Measurements from ENCODE around the gene SPACDR. TPM values are rescaled to one million over a fixed set of nuclear protein-coding genes. Genes with fewer than 3 reads are reported as not detected.

SPACDR gene, protein sequence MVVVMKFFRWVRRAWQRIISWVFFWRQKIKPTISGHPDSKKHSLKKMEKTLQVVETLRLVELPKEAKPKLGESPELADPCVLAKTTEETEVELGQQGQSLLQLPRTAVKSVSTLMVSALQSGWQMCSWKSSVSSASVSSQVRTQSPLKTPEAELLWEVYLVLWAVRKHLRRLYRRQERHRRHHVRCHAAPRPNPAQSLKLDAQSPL
- total RNA-seq (2014; rRNA removed; shearing (Covaris generic)) (0.52 TPM in 1 of 2 replicates, not detected in the other), polyA plus RNA-seq (2016; fragmentation: Nextera tagmentation; extraction: Ambion mirVana) (0.42 TPM in 1 of 2 replicates, not detected in the other)
- long read RNA-seq = 0 reads

DNA sequence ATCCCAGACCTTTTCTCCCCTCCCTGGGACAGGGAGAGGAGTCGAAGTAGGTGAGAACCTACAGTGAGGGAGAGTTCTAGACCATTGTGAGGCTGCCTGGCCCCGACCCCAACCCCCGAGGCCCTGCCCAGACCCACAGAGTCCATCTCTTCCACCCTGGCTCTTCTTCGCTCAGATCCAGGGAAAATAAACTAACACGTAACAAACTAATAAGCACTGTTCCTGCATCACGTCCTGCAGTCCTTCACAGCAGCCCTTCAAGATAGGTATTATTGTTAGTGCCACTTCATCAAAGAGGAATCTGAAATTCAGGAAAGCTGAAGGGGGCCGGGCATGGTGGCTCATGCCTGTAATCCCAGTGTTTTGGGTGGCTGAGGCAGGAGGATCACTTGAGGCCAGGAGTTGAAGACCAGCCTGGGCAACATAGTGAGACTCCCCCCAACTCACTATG lies at the start of gene SPACDR:
TSS of gene SPACDR (minus strand) at position 51 of the 451 bp plus-strand sequence. CDS start 235 bp downstream, outside the sequence.
- Mint-ChIP-seq H3K27me3 (ENCODE audit: insufficient read depth, low read depth, poor library complexity) (peaks cover 8% of the 10 kb centered on the region), H3K9me3 (no peaks in the 10 kb centered on the region), H3K4me1 (peaks cover 5% of the 10 kb centered on the region; the same call in 2 of the 3 replicates), H3K27ac (no peak within 1 kb of the TSS), H3K4me3 (no peak within 1 kb of the TSS; the same call in 2 of the 3 replicates), H3K36me3 (ENCODE audit: low read depth) (no peaks in the 10 kb centered on the region)
- no peaks in the 10 kb centered on the region for H3F3A ChIP-seq (replicated peaks; ENCODE audit: low read depth)
- no peaks in the 10 kb centered on the region; the same call in 1 of the 2 replicates for H3K4me1 ChIP-seq (ENCODE audit: insufficient read depth)
- H3K4me2 ChIP-seq = no peak within 1 kb of the TSS
- H3K4me3 ChIP-seq = no peak within 1 kb of the TSS
- H3K79me2 ChIP-seq (replicated peaks; ENCODE audit: insufficient read depth) = no peaks in the 10 kb centered on the region
- no peak for TF ChIP-seq ZNF331 (CRISPR knock-in tag; IDR thresholded peaks at IDR 0.05; ENCODE audit: low read depth)
- TF ChIP-seq CREB1 (CRISPR knock-in tag; IDR thresholded peaks at IDR 0.05; ENCODE audit: low read depth) = no peak
- TF ChIP-seq, protein P1, sequence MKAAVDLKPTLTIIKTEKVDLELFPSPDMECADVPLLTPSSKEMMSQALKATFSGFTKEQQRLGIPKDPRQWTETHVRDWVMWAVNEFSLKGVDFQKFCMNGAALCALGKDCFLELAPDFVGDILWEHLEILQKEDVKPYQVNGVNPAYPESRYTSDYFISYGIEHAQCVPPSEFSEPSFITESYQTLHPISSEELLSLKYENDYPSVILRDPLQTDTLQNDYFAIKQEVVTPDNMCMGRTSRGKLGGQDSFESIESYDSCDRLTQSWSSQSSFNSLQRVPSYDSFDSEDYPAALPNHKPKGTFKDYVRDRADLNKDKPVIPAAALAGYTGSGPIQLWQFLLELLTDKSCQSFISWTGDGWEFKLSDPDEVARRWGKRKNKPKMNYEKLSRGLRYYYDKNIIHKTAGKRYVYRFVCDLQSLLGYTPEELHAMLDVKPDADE (IDR thresholded peaks at IDR 0.05) = no peak
- no peak for TF ChIP-seq STAT1 (IDR thresholded peaks at IDR 0.05; ENCODE audit: unreplicated experiment)
- TF ChIP-seq, protein P2, sequence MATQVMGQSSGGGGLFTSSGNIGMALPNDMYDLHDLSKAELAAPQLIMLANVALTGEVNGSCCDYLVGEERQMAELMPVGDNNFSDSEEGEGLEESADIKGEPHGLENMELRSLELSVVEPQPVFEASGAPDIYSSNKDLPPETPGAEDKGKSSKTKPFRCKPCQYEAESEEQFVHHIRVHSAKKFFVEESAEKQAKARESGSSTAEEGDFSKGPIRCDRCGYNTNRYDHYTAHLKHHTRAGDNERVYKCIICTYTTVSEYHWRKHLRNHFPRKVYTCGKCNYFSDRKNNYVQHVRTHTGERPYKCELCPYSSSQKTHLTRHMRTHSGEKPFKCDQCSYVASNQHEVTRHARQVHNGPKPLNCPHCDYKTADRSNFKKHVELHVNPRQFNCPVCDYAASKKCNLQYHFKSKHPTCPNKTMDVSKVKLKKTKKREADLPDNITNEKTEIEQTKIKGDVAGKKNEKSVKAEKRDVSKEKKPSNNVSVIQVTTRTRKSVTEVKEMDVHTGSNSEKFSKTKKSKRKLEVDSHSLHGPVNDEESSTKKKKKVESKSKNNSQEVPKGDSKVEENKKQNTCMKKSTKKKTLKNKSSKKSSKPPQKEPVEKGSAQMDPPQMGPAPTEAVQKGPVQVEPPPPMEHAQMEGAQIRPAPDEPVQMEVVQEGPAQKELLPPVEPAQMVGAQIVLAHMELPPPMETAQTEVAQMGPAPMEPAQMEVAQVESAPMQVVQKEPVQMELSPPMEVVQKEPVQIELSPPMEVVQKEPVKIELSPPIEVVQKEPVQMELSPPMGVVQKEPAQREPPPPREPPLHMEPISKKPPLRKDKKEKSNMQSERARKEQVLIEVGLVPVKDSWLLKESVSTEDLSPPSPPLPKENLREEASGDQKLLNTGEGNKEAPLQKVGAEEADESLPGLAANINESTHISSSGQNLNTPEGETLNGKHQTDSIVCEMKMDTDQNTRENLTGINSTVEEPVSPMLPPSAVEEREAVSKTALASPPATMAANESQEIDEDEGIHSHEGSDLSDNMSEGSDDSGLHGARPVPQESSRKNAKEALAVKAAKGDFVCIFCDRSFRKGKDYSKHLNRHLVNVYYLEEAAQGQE (IDR thresholded peaks at IDR 0.05; ENCODE audit: unreplicated experiment) = no peak
- TF ChIP-seq NANOG (IDR thresholded peaks at IDR 0.05; ENCODE audit: borderline replicate concordance) = no peak
- TF ChIP-seq ZNF114 (CRISPR knock-in tag; IDR thresholded peaks at IDR 0.05) = no peak
- TF ChIP-seq, protein P3, sequence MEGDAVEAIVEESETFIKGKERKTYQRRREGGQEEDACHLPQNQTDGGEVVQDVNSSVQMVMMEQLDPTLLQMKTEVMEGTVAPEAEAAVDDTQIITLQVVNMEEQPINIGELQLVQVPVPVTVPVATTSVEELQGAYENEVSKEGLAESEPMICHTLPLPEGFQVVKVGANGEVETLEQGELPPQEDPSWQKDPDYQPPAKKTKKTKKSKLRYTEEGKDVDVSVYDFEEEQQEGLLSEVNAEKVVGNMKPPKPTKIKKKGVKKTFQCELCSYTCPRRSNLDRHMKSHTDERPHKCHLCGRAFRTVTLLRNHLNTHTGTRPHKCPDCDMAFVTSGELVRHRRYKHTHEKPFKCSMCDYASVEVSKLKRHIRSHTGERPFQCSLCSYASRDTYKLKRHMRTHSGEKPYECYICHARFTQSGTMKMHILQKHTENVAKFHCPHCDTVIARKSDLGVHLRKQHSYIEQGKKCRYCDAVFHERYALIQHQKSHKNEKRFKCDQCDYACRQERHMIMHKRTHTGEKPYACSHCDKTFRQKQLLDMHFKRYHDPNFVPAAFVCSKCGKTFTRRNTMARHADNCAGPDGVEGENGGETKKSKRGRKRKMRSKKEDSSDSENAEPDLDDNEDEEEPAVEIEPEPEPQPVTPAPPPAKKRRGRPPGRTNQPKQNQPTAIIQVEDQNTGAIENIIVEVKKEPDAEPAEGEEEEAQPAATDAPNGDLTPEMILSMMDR (conservative IDR thresholded peaks at IDR 0.05; ENCODE audit: low read depth in 2 of 2) = no peak
- TF ChIP-seq EZH2phosphoT487 (IDR thresholded peaks at IDR 0.05; ENCODE audit: unreplicated experiment) = no peak
- ATAC-seq (no peak), DNase-seq (ENCODE audit: low spot score) (no peak)
- no peaks in the 10 kb centered on the region for H3K36me3 ChIP-seq (ENCODE audit: insufficient read depth)
- H2AFZ ChIP-seq = no peak within 1 kb of the TSS
- H3K27ac ChIP-seq (ENCODE audit: low read depth) = no peak within 1 kb of the TSS
- no peaks in the 10 kb centered on the region for H3K9me2 ChIP-seq (ENCODE audit: insufficient read depth)
- H4K20me1 ChIP-seq (replicated peaks; ENCODE audit: insufficient read depth) = no peaks in the 10 kb centered on the region
- no peaks in the 10 kb centered on the region for H3K27me3 ChIP-seq (ENCODE audit: insufficient read depth)

Data from GM23338 (cell line).